ENCODE results near the gene ZNF57. TPM values are rescaled to one million over a fixed set of nuclear protein-coding genes. Genes with fewer than 3 reads are reported as not detected.
A peak's percentile ranks its signal among the peaks of the same experiment; 100 is the strongest.
"Not testable (repeated sequence)": the region's sequence is repeated elsewhere in the genome, so short reads cannot be mapped to it uniquely, and the experiment has no call there.

The ZNF57 gene
- total RNA-seq, 1 donor from 2014 or later, result 9.6 TPM

- DNase-seq (ENCODE audit: low spot score), result peak; percentile 74
These were observed 52.3 kb downstream of the ZNF57 start for GRCh38 chr19:2952953-2953481.

- DNase-seq (ENCODE audit: low spot score), result no peak
These were observed 56.4 kb downstream of the ZNF57 start for GRCh38 chr19:2957160-2957559.

- no peak for DNase-seq (ENCODE audit: low spot score)
These were observed 59.4 kb downstream of the ZNF57 start for GRCh38 chr19:2960120-2960519.

GRCh38 chr19:2962018-2962670 lies 61.4 kb downstream of the ZNF57 start:
- DNase-seq (ENCODE audit: low spot score), result no peak

GRCh38 chr19:2963122-2963521 lies 62.4 kb downstream of the ZNF57 start:
- DNase-seq (ENCODE audit: low spot score), result no peak

- DNase-seq (ENCODE audit: low spot score), result not testable (repeated sequence)
These were observed 62.9 kb downstream of the ZNF57 start for GRCh38 chr19:2963631-2964030.

GRCh38 chr19:2964874-2965273 lies 64.1 kb downstream of the ZNF57 start:
- DNase-seq (ENCODE audit: low spot score), result no peak

- no peak for DNase-seq (ENCODE audit: low spot score)
These were observed 67.2 kb downstream of the ZNF57 start for GRCh38 chr19:2967972-2968371.

Other genes starting within 250 kb of the ZNF57 start
- 6.2 TPM for gene GNG7, start 198.2 kb upstream of the ZNF57 start, total RNA-seq
- 1.6 TPM for gene DIRAS1, start 179.6 kb upstream of the ZNF57 start, total RNA-seq
- 34.6 TPM for gene SLC39A3, start 160.9 kb upstream of the ZNF57 start, total RNA-seq
- 45.7 TPM for gene SGTA, start 117.7 kb upstream of the ZNF57 start, total RNA-seq
- gene THOP1, start 115.4 kb upstream of the ZNF57 start, total RNA-seq, result 45.2 TPM
- gene ZNF554, start 81.1 kb upstream of the ZNF57 start, total RNA-seq, result 6.1 TPM
- 7.8 TPM for gene ZNF555, start 59.5 kb upstream of the ZNF57 start, total RNA-seq
- not detected for gene ZNF556, start 33.6 kb upstream of the ZNF57 start, total RNA-seq
- gene ZNF77, start 44.0 kb downstream of the ZNF57 start, total RNA-seq, result 6.6 TPM
- 3.6 TPM for gene TLE6, start 76.6 kb downstream of the ZNF57 start, total RNA-seq
- 95.2 TPM for gene TLE2, start 128.4 kb downstream of the ZNF57 start, total RNA-seq
- 623 TPM for gene TLE5, start 161.6 kb downstream of the ZNF57 start, total RNA-seq
- 68.5 TPM for gene GNA11, start 193.4 kb downstream of the ZNF57 start, total RNA-seq
- 28.5 TPM for gene GNA15, start 235.1 kb downstream of the ZNF57 start, total RNA-seq

Data from ureter (tissue), 1 donor.